T-helper 2 cell treated with Interferon-gamma antibody and Interleukin-4, amounts not matched to agents 100 ng/mL and 5 ng/mL, for 36 hours (primary cell): ENCODE data around the gene NAT8L. TPM values are rescaled to one million over a fixed set of nuclear protein-coding genes. Genes with fewer than 3 reads are reported as not detected.

Experiments used
- total RNA-seq: library from RNA; stranded (reverse); gene quantifications from 2 replicates; pipeline ENCODE4 v1.2.3, GENCODE V29; 2022

Gene NAT8L
- total RNA-seq, 1 donor from 2014 or later: 2.0 TPM

Other genes starting within 250 kb of the NAT8L start
- gene LETM1, start 203.2 kb upstream of the NAT8L start, total RNA-seq: 63.5 and 64.1 TPM in 2 replicates
- 237 and 238 TPM in 2 replicates for gene NSD2, start 187.9 kb upstream of the NAT8L start, total RNA-seq
- 37.3 and 40.3 TPM in 2 replicates for gene NELFA, start 50.4 kb upstream of the NAT8L start, total RNA-seq
- gene HAUS3, start 182.8 kb downstream of the NAT8L start, total RNA-seq: 27.5 and 28.0 TPM in 2 replicates
- 3.9 and 4.0 TPM in 2 replicates for gene POLN, start 182.8 kb downstream of the NAT8L start, total RNA-seq
- 13.8 and 15.8 TPM in 2 replicates for gene MXD4, start 202.8 kb downstream of the NAT8L start, total RNA-seq